Measurements from ENCODE around the gene RASGRF2.

RASGRF2 gene

DNA sequence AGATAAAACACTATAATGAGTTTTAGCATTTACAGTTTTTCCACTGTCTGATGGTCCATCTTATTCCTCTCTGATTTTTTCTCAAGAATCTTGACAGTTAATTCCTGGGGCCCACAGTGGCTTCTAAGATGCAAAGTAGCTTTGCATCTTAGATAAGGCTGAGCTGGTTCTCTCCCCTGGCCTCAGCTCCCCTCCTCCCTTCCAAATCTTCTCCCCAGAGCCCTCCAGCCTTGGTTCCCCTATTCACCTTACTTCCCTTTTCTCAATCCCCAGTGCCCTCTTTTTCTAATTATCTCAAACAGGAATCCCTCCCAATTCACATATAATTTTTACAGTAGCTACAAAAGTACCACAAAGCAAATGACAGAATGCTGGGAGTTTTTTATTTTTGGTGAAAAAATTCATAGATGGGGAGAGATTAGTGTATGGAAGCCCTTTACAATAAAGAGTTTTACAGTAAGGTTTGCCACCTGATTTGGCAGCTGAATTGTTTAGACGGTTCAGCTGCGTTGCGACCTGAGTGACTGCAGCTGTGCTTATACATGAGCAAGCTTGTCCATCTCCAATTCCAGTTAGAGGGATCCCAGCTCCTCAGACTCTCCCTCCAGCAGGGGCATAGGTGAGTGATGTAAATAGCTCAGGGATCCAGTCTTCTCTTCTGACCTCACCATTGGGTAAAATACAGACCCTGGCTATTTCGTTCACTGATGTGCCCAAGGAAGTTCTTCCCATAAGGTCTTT is 221.6 kb downstream of the RASGRF2 start:
- DNase-seq = no peak

- no peak for DNase-seq
These were observed 222.5 kb downstream of the RASGRF2 start for GRCh38 chr5:81182396-81183390.

- DNase-seq = no peak
These were observed 223.9 kb downstream of the RASGRF2 start for GRCh38 chr5:81183811-81184748.

DNA sequence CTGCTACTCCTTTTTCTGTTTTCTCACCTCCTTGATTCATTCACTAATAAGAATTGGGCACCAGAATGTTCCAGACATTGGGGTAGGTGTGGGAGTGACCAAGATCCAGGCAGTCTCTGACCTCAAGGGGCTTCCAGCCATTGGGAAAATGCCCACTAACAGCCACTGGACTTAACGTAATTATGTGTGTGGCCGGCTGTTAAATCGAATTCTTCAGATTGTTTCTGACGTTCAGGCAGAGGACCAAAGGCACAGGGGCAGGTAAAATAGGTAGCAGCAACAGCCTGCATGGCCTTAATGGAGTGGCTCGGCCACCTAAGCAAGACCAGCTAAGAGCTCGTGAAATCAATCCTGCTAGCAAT is 224.6 kb downstream of the RASGRF2 start:
- DNase-seq = no peak

GRCh38 chr5:81187885-81188284 is 227.7 kb downstream of the RASGRF2 start:
- no peak for DNase-seq

DNA sequence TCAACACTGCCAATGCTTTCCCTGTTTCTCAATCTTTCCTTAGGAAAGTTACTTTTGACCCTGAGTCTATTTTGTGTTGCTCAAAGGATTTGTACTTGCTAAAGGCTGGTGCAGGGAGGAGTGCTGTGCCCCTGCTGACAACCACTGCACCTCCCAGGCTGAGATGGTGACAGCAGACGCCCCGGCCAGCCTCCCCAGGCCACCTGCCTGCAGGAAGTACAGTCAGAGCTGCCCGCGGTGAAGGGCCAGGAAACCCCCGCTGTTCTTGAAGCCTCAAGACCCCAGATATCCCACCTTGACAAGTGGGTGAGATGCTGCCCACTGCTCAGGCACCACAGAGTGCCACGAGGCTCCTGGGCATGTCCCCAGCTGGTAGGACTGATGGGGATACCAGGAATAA is 228.8 kb downstream of the RASGRF2 start:
- DNase-seq = no peak

GRCh38 chr5:81189875-81190498 is 229.8 kb downstream of the RASGRF2 start:
- no peak for DNase-seq

DNA sequence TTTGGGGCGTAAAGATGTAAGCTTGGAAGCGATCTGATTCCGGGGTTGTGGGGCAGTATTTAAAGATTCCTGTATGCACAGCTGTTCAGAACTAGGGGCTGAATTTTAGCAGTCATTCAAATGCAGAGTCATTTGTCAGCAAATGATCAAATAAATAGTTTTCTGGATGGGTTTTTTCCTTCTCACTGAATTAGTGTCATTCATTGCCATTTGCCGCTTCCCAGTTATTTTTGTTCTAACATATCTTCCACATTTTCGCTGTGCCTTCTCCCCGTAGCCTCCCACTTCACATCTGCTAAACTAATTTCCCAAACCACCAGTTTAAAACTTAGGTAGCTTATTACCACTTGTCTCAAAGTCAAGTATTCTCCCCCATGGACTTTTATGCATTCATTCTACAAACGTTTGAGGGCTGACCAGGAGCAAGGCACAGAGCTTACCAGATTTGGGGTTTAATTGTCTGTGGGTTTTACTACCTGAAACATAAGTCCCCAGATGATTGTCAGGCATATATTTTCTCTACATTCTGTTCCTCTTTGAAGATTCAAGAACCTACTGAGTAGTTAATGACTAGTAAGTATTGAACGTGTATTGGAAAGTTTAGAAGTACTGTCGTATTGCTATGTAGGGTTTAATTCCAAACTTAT is 231.7 kb downstream of the RASGRF2 start:
- no peak for DNase-seq

- DNase-seq = no peak
These were observed 232.2 kb downstream of the RASGRF2 start for GRCh38 chr5:81192373-81192750.

DNA sequence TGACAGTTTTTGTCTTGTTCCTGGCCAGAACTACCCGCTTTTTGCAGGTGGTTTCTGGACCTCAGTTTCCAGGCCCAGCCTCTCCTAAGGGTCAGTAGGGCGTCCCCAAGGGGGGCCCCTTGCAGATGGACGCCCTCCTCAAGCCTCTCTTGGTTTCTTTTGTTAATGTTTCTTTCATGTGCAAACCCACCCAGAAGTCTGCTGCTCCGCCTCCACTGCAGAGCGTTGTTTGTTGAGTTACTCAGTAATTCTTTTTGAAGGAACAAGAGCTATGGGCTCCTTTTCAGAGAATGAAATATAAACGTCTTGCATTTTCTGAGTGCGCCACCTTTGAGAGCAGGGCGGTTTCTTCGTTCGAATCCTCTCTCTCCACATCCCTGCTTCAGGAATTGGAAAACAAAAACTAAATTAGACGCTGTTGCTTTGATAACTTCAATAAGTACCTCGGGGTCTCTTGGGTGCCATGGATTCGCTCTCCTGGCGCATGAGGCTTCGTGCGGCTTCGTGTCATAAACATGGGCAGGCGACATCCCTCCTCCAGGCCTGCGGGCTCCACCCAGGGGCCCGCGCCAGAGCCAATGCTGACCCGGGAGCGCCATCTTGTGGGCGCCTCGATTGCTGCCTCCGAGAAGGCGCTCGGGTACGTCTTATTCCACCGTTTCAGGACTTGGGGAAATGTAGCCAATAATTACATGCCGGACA is 234.6 kb downstream of the RASGRF2 start:
- peak; percentile 82 for DNase-seq

DNA sequence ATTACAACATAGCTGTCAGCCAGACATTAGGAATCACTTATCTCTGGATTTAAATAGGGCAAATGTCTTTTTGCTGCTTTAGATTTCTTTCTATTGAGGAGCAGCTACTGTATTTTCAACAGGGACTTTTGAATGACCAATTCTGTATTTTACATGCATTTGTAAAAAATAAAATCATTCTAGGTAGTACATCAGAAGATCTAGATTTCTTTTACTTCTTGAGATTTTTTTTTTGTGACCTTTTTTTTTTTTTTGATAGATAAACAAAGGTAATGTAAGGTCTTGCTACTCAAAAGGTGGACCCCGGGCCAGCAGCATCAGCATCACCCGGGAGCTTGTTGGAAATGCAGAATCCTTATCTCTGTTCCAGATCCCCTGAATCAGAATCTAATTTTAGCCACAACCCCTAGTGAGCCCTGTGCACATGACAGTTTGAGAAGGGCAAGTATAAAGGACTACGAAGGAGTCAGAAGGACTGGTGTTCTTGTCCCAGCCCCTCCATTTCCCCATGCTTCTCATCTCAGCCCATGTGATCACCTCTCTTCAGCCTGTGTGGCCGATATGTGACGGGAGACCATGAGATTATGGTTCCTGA is 235.3 kb downstream of the RASGRF2 start:
- no peak for DNase-seq

GRCh38 chr5:81202655-81203054 is 242.5 kb downstream of the RASGRF2 start:
- DNase-seq = no peak

GRCh38 chr5:81203729-81204128 is 243.6 kb downstream of the RASGRF2 start:
- DNase-seq = no peak

GRCh38 chr5:81204205-81204604 is 244.0 kb downstream of the RASGRF2 start:
- no peak for DNase-seq

DNA sequence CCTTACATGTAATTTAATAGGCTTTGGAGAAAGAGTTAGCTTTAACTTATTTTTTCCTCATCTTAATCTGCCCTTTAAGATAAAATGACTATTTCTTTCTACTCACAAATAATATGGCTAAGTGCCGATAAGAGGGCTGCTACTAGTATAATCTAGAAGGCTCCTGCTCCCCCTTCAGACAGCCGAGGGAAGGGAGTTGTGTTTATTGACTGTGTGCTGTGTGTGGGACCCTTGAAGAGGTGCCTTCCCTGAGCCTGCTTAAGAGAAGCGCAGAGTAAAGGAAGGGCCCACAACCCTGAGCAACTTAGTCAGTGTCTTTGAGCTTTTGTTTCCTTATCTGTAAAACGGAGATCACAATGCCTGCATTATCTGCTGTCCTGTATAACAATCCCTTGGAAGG is 244.9 kb downstream of the RASGRF2 start:
- no peak for DNase-seq

DNA sequence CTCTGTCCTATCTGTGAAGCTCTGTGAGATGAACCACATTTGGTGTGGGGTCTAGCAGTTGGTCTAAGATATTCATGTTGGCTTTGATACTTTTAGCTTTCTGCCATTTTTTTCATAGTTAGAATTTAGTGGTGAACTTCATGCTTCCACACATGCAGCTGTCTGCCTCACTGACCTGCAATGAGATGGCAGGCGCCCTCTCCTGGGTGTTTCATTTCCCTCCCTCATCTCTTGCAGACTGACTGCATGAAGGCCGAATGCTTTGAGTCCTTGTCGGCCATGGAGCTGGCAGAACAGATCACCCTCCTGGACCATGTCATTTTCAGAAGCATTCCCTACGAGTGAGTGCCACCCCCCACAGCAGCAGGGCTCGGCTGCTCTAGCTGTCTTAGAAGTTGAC is 246.8 kb downstream of the RASGRF2 start:
- DNase-seq = no peak

- no peak for DNase-seq
These were observed 248.7 kb downstream of the RASGRF2 start for GRCh38 chr5:81208904-81209303.

- no peak for DNase-seq
These were observed 249.2 kb downstream of the RASGRF2 start for GRCh38 chr5:81209386-81209785.

GRCh38 chr5:81209869-81210493 is 249.8 kb downstream of the RASGRF2 start:
- DNase-seq = peak; percentile 49

DNA sequence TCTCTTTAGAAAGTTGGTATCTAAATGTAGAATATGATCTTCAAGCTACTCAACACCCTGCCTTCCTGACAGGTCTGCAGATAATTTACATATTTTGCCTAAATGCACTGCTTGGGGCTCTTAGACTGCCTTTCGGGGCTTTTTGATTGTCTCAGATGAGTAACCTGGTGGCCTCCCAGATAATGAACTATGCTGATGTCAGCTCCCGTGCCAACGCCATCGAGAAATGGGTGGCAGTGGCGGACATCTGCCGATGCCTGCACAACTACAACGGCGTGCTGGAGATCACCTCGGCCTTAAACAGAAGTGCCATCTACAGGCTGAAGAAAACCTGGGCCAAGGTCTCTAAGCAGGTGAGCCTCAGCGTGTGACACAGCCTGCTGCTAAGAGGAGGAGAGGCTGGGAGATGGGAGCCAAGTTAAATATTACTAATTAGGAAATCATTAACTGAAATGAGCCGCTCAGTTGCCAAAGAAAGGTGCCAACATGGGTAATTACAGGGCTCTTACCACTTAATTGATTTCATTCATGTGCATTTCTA is 252.1 kb downstream of the RASGRF2 start:
- DNase-seq = no peak
